Activated effector memory CD4-positive, alpha-beta T cell treated with anti-CD3 and anti-CD28 coated beads, Interleukin-2, amount 50 U/mL, for 16 hours (primary cell): Measurements from ENCODE around the gene ADAMTSL4.
"Not testable (repeated sequence)": the region's sequence is repeated elsewhere in the genome, so short reads cannot be mapped to it uniquely, and the experiment has no call there.

Source experiments
- DNase-seq: peaks from one replicate; pipeline ENCODE4 v3.0.0-alpha.2; 2020

Gene ADAMTSL4

DNA sequence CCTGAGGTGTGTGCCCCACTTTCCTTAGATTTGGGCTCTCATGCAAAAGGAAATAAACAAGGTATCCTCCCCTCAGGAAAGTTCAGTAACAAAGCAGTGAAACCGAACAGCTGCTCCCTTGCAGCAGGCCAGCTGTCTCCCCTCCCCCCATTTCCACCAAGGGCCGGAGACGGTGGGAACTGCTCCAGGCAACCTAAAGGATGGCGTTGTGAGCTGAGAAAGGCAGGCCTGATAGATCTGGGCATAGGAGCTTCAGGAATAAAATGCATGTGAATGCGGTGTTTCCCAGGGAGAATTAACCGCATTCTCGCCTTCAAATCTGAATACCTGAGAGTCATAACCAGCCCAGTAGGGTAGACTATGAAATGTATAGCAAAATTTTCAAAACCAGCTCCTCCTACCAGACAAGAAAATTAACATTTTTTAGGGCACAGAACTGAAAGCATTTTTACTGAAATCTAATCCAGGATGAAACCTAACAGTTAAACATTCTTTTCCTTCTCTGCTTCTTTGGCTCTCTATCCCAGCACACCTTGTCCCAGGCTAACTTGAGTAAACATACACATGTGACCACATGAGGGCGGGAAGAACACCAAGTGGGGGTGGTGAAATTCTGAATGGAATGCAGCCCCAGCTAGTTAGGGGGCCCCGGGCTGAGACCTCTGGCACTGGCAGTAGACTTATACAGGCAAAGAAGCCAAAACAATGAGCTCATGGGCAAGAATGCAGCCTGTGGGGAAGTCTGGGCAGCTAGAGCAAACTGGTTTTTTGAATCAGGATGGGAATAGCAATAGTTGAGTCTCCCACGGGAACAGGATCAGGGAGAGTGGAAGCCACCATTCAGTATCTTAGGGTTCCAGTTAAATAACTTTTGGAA is 18.7 kb downstream of the ADAMTSL4 start:
- peak; percentile 82 for DNase-seq

DNA sequence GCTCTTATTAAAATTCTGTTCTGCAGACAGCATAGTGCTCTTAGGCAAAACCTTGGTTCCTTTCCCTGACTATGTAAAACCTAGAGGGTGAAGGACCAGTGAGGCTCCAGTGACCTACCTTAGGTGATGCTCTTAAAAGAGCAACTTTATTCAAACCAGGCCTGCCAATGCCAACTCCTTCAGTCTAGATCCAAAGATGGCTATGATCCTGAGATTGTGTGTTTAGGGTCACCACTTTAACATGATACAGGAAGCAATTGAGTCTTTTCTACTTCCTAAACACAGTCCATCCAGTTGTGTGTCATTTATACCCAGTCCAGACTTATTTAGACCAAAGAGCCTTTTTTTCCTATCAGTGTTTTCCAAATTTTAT is 19.4 kb downstream of the ADAMTSL4 start:
- peak; percentile 56 for DNase-seq

GRCh38 chr1:150572918-150573647 is 23.9 kb downstream of the ADAMTSL4 start:
- DNase-seq = no peak

- peak; percentile 67 for DNase-seq
These were observed 24.5 kb downstream of the ADAMTSL4 start for GRCh38 chr1:150573648-150574071.

GRCh38 chr1:150574260-150575071 is 25.3 kb downstream of the ADAMTSL4 start:
- DNase-seq = no peak

GRCh38 chr1:150575072-150575489 is 25.9 kb downstream of the ADAMTSL4 start:
- DNase-seq = no peak

DNA sequence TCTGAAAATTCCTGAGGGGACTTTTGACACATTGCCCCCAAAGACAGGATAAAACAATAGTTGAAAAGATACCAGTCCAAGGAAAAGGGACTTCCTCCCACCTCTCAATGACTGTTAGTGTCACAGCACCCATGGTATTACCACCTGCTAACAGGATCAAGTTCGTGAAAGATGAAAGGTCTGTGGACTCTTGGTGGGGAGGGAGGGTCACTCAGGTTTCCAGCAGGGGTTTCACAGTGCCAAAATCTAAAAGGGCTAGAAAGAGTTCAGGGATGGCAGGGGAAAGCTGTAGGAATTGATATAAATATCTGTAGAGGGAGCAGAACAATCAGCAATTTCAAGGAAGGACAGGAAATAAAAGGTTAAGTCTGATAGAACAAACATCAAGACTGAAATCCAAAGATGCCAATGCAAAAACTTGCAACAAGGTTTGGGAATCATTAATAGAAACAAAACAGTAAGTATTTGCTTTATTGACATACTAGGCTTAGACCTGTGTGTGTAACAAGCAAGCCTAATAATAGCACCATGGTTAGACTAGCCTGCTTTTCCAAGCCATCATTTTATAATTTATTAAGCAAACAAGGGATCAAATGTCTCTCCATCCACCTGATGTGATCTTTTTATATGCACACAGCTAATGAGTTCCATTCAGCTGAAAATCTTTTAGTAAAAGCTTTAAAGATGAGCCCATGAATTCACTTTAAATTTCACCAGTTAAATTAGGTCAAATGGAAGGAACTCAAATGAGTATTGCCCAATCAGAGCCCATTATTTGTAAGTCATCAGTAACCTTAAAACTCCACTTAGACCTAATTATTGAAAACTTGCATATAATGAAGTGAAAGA is 26.5 kb downstream of the ADAMTSL4 start:
- no peak for DNase-seq

DNA sequence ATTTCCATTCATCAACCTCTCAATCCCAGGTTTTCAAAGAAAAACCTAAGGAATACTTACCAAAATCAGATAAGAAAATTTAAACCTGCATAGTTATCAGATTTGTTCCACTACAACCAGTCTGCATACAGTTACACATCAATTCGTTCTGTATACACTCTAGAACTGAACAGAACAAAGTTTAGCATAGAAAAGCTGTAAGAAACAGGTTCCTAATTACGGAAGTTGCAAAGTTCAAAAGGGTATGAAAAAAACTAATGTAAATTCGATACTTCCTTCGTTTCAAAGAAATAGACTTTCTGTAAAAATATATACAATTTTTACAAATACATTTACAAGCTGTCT is 27.1 kb downstream of the ADAMTSL4 start:
- DNase-seq = no peak

DNA sequence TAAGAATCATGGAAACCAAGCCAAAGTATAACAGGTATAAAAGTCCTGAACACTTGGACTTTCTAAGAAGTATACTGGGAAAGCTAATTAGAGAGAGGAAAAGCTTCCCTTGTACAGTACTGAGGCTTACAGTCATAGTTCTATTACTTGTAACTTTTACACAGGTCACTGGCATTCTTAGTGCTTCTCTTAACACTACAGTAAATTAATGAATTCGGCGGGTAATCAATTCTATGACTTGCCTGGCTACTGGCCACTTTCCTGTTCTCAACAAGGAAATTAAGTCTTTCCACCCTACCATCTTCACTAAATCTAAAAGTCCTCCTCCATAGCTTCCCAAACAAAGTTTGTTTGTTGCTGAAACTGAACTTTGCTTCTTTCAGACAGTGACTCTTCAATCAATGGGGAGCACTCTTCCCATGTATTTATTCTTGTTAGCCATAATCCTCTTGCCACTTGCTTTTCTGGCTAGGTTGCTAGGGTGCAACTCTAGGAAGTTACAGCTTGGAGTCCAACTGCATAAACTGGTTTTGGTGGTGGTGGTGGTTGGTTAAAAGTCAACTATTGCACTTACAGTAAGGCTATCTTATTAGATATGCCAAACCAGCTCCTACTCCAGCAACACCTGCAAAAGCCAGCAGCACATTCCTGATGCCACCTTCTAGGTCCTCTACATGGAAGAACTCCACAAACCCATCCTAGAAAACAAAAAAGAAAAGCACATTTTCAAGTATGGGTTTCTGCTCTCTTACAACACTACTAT is 27.8 kb downstream of the ADAMTSL4 start:
- no peak for DNase-seq

- no peak for DNase-seq
These were observed 28.5 kb downstream of the ADAMTSL4 start for GRCh38 chr1:150577557-150578271.

- DNase-seq = peak; percentile 82
These were observed 29.3 kb downstream of the ADAMTSL4 start for GRCh38 chr1:150578272-150579109.

DNA sequence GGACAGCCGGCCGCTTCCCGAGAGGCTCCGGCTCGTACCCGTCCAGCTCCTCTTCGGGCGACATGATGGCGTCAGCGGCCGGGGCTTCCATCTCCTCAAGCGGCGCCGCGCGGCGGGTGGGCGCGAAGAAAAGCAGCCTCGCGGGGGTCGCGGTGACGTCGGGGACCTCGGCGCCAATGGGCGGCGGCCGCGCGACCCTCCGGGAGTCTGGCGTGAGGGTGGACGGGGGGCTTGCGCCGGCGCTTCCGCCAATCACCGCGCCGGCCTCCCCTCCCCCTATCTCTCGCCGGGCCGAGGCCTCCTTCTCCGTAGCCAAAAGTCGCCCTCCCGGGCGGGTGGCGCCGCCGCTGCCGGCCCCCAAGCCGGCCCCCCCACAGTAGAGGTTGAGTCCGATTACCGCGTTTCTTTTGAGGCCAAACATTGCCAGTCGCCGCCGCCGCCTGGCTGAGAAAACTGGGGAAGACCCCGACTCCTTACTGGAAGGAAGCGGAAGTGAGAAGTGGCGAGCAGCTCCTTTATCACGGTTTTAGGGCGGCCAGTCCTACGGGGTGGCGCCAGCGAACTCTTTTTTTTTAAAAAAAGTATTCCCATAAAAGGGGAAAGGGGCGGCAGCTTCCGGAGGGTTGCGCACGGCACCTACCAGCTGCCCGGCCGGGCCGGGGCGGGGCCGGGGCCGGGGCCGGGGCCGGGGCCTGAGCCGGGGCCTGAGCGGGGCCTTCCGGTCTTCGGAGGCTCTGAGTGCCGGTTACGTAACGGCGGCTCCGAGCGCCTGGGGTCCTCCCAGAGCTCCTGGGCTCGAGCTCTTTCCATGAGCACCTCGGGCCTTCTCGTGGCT is 30.1 kb downstream of the ADAMTSL4 start, which contains the start of gene MCL1:
TSS of gene MCL1 (minus strand) at position 501 of the 835 bp plus-strand sequence. CDS start at position 421, 80 bp downstream.
- peak; percentile 95 for DNase-seq

GRCh38 chr1:150579945-150580642 is 30.9 kb downstream of the ADAMTSL4 start:
- DNase-seq = no peak

DNA sequence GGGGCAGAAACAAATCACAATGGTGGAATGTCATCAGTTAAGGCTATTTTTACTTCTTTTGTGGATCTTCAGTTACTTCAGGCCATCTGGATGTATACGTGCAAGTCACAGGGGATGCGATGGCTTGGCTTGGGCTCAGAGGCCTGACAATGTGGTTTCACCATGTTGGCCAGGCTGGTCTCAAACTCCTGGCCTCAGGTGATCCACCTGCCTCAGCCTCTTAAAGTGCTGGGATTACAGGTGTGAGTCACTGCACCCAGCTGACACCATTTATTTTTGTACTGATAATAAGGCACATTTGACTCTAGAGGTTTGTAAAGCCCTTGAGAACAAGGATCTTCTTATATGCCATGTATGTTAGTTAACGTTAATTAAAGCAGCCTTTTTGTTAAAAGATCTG is 31.8 kb downstream of the ADAMTSL4 start:
- not testable (repeated sequence) for DNase-seq

DNA sequence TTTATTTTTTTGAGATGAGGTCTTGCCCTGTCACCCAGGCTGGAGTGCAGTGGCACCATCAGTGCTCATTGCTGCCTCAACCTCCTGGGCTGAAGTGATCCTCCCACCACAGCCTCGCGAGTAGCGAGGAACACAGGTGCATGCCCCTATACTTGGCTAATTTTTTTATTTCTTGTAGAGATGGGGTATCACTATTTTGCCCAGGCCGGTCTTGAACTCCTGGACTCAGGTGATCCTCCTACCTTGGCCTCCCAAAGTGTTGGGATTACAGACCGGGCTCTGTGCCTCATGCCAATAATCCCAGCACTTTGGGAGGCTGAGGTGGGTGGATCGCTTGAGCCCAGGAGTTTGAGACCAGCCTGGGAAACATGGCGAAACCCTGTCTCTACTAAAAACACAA is 32.2 kb downstream of the ADAMTSL4 start:
- not testable (repeated sequence) for DNase-seq

- not testable (repeated sequence) for DNase-seq
These were observed 32.8 kb downstream of the ADAMTSL4 start for GRCh38 chr1:150581962-150582361.

DNA sequence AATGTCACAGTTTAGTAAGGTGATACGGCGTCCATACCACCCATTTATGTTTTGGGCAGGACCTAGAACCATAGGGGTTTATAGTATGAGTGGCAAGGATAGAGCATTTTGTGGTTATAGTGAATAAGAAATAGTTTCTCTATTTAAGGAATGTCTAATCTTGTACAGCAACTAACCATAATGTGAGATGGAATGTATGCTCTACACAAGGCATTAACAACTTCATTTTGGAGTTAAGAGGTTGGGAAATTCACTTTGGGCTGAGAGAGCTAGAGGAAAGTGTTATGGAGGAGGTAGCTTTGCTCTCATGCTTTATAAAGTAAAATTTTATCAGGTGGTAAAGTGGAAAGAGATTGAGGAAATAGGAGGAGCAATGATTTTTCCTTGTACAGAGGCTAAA is 33.2 kb downstream of the ADAMTSL4 start:
- DNase-seq = no peak
